NOMO-1 (cell line): ENCODE data around the gene ZNF320.
A peak's percentile ranks its signal among the peaks of the same experiment; 100 is the strongest.
"Not testable (repeated sequence)": the region's sequence is repeated elsewhere in the genome, so short reads cannot be mapped to it uniquely, and the experiment has no call there.

Experiments
- DNase-seq, 2 experiments: peaks; one replicate each; lab custom pipeline; 2025; ENCODE audit not compliant: unreplicated experiment in 2 of 2; lab: John Stamatoyannopoulos, UW

The ZNF320 gene

GRCh38 chr19:52897138-52897935 is at the start of gene ZNF320:
ZNF320 (minus strand) TSS chr19:52897635; CDS start chr19:52890255, 7,380 bp downstream.
- no peak for DNase-seq

- no peak for DNase-seq
These were observed 49.2 kb upstream of the ZNF320 start for GRCh38 chr19:52946322-52947310.

DNA sequence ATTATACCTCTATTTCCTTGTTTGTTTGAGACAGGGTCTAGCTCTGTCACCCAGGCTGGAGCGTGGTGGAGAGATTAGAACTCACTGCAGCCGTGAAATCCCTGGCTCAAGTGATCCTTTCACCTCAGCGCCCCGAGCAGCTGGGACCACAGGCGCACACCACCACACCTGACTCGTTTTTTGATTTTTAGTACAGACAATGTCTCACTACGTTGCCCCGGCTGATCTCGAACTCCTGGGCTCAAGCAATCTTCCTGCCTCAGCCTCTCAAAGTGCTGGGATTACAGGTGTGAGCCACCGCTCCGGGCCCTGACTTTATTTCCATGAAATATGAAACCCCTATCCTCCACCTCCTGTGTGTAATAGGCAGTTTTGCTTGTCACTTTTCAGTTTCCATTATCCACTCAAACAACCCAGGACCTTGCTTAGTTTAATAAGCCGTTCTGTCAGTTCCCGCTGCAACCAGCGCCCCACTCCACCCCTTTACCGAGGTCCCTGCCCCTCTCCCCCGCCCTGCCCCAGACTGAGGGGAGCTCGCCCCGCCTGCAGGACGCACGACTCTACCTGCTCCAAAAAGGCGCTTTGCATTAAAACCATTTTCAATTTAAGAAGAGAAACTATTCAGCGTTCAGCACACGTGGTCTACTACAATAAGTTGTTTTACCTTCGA is 48.4 kb upstream of the ZNF320 start:
- no peak for DNase-seq

DNA sequence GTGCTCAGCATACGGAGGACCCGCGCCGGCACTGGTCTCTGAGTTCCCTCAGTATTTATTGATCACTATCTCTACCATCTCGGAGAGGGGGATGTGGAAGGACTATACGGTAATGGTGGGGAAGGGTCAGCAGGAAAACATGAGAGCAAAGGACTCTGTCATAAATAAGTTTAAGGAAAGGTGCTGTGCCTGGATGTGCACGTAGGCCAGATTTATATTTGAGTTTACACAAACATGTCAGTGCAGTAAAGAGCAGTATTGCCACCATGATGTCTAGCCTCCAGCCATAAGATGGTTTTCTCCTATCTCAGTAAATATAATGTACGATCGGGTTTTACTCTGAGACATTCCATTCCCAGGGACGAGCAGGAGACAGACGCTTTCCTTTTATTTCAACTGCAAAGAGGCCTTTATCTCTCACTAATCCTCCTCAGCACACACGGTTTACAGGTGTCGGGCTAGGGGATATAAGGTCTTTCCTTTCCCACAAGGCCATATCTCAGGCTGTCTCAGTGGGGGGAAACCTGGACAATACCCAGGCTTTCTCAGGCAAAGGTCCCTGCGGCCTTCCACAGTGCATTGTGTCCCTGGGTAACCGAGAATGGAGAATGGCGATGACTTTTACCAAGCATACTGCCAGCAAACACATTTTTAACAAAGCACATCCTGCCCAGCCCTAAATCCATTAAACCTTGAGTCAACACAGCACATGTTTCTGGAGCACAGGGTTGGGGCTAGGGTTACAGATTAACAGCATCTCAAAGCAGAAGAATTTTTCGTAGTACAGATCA is 47.5 kb upstream of the ZNF320 start:
- not testable (repeated sequence) for DNase-seq

GRCh38 chr19:52943884-52944643 is 46.6 kb upstream of the ZNF320 start:
- no peak for DNase-seq

DNA sequence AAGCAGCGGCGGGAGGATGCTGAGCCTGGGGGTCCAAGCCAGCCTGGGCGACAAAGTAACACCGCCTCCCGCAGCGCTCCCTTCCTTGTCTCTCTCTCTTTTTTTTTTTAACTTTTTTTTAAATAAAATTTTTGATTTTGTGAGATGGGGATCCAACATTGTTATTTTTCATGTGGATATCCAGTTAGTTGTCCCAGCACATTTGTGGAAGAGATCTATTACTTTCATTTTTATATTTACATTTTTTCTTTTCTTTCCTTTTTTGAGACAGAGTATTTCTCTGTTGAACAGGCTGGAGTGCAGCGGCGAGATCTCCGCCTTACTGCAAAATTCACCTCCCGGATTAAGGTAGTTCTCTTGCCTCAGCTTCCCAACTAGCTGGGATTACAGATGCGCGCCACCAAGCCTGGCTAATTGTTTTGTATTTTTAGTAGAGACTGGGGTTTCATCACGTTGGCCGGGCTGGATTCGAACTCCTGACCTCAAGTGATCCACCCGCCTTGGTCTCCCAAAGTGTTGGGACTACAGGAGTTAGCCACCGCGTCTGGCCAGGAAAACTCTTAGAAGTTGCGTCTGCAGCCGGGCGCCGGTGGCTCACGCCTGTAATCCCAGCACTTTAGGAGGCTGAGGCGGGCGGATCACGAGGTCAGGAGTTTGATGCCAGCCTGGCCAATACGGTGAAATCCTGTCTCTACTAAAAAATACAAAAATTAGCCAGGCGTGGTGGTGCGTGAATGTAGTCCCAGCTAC is 45.9 kb upstream of the ZNF320 start:
- DNase-seq = no peak

- peak; percentile 75 to 77 for DNase-seq
These were observed 45.1 kb upstream of the ZNF320 start for GRCh38 chr19:52942386-52943133.

DNA sequence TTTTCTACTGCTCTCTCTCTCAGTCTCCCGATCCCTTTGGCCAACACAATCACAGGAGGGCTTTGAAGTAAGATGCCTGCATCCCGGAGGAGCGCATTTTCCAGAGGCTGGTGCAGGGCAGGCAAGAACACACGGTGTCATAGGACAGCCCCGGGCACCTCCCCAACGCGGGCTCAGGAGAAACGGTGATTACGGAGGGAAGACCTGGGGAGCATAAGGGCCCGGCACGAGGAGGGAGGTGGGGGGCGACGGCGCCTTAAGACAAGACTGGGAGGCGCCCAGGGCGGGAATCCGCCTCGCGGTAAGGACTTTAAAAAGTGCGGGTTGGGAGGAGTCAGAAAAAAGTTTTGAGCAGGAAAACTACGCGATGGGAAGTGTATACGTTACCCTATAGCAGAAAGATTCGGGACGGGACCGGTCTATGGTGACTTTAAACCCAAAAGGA is 44.5 kb upstream of the ZNF320 start:
- no peak for DNase-seq

DNA sequence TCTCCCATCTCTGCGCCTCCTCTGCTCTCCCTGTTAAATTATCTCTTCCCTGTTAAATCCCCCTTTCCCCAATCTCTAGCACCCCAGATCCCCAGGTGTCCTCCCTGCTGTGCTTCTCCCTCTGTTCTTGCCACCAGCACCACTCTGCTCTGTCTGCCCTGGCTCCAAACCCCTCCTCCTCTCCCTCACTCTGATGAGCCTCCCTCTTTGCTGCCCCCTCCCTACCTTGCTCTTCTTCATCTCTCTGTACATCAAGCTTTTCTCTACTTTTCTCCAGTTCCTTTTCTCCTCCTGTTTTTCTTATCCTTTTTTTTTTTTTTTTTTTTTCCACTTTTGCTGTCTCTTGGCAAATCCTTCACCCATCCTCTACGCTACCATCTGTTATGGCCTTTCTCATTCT is 44.1 kb upstream of the ZNF320 start:
- DNase-seq = not testable (repeated sequence)

- not testable (repeated sequence) for DNase-seq
These were observed 43.5 kb upstream of the ZNF320 start for GRCh38 chr19:52940905-52941304.

- DNase-seq = no peak
These were observed 41.3 kb upstream of the ZNF320 start for GRCh38 chr19:52938761-52939160.

DNA sequence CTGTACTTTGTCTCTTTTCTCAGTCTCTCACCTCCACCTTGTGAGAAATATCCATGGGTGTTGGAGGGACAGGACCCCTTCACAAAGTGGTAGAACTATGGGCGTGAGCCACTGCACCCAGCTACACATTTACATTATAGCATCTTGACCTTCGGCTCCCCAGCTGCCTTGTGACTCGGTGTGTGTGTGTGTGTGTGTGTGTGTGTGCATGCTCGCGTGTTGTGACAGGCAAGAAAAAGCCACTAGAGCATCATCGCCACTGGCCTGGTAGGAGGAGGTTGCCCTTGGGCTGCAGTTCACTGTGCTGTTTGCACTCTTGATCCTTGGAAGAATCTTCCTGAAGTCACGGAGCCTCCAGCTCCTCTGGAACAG is 39.5 kb upstream of the ZNF320 start:
- DNase-seq = no peak

DNA sequence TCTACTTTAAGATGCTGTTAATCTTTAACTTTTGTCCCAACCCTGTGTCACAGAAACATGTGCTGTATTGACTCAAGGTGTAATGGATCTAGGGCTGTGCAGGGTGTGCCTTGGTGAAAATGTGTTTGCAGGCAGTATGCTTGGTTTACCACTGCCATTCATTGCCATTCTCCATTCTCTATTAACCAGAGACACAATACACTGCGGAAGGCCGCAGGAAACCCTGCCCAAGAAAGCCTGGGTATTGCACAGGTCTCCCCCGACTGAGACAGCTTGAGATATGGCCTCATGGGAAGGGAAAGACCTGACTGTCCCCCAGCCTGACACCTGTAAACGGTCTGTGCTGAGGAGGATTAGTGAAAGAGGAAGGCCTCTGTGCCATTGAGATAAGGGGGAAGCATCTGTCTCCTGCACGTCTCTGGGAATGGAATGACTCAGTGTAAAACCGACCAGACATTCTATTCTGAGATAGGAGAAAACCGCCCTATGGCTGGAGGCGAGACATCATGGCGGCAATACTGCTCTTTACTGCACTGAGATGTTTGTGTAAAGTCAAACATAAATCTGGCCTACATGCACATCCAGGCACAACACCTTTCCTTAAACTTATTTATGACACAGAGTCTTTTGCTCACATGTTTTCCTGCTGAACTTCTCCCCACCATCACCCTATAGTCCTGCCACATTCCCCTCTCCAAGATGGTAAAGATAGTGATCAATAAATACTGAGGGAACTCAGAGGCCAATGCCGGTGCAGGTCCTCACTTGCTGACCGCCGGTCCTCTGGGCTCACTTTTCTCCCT is 38.9 kb upstream of the ZNF320 start:
- DNase-seq = peak in 1 of 2 experiments; percentile 33

- DNase-seq = peak in 1 of 2 experiments; percentile 19
These were observed 38.0 kb upstream of the ZNF320 start for GRCh38 chr19:52935434-52935833.

DNA sequence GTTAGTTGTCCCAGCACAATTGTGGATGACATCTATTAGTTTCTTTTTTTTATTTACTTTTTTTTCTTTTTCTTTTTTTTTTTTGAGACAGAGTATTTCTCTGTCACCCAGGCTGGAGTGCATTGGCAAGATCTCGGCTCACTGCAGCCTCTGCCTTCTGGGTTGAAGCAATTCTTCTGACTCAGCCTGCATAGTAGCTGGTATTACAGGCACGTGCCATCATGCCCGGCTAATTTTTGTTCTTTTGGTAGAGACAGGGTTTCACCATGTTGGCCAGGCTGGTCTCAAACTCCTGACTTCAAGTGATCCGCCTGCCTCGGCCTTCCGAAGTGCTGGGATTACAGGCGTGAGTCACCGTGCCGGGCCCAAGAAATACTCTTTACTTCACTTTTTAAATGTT is 27.2 kb upstream of the ZNF320 start:
- DNase-seq = not testable (repeated sequence)

GRCh38 chr19:52923778-52924593 is 26.6 kb upstream of the ZNF320 start:
- DNase-seq = peak; percentile 20 to 44
